Vagina (tissue), 2 donors: ENCODE results near the gene LRRC51. TPM values are rescaled to one million over a fixed set of nuclear protein-coding genes. Genes with fewer than 3 reads are reported as not detected.
A peak's percentile ranks its signal among the peaks of the same experiment; 100 is the strongest.

Experiments used
- DNase-seq, 2 donors: peaks; one replicate each; pipeline ENCODE4 v3.0.0-alpha.2; 2017; ENCODE audit errors: extremely low spot score in 2 of 2
- H3K27ac ChIP-seq: fragments of 200-600 bp; sonication (generic); one replicate; pipeline ENCODE4 v1.5.1; 2019
- H3K27me3 ChIP-seq: fragments of 200-600 bp; sonication (generic); one replicate; pipeline ENCODE4 v1.5.1; 2019
- H3K36me3 ChIP-seq, 2 donors: fragments of 200-600 bp; sonication (generic); one replicate each; pipeline ENCODE4 v1.5.1; 2017 to 2019
- H3K4me1 ChIP-seq: fragments of 200-600 bp; sonication (generic); one replicate; pipeline ENCODE4 v1.5.1; 2019
- H3K4me3 ChIP-seq, 2 donors: fragments of 200-600 bp; sonication (generic); 1 replicate in 1 of 2; 2 replicates in 1 of 2; pipeline ENCODE4 v1.5.1; 2016 to 2019
- H3K9me3 ChIP-seq: fragments of 200-600 bp; sonication (generic); one replicate; pipeline ENCODE4 v1.5.1; 2019
- POLR2A ChIP-seq, 2 donors: fragments of 450-650 bp; IDR thresholded peaks; one replicate each; pipeline ENCODE4 v1.6.1; 2017; ENCODE audit warnings: antibody characterized with exemption in 2 of 2, mild to moderate bottlenecking in 2 of 2, moderate library complexity in 2 of 2
- POLR2AphosphoS5 ChIP-seq, 2 donors: sonication (generic); formaldehyde crosslinking; IDR thresholded peaks; one replicate each; pipeline ENCODE4 v1.9.0; 2017; ENCODE audit warnings: antibody characterized with exemption in 2 of 2, mild to moderate bottlenecking in 2 of 2, low read depth in 1 of 2; ENCODE audit not compliant: insufficient read depth in 1 of 2
- intact Hi-C: fragments of 100-400 bp; cut with DNase I; formaldehyde crosslinking; loops from one replicate; pipeline ENCODE4 v1.15.1; 2023
- total RNA-seq: library from RNA; depleted of rRNA; stranded (reverse); fragments of >200 nt; gene quantifications from one replicate; pipeline ENCODE4 v1.2.3, GENCODE V29; 2016
- TF ChIP-seq, protein P1 (sequence below), 3 experiments: fragments of 450-650 bp in 2 of 3; fragments of 200-600 bp in 1 of 3; sonication (generic) in 1 of 3; IDR thresholded peaks; one replicate each; pipeline ENCODE4 v1.5.1; 2017 to 2019; ENCODE audit warnings: antibody characterized with exemption in 3 of 3, mild to moderate bottlenecking in 2 of 3, moderate library complexity in 2 of 3

LRRC51 gene
- total RNA-seq, 1 donor from 2014 or later = 5.6 TPM

DNA sequence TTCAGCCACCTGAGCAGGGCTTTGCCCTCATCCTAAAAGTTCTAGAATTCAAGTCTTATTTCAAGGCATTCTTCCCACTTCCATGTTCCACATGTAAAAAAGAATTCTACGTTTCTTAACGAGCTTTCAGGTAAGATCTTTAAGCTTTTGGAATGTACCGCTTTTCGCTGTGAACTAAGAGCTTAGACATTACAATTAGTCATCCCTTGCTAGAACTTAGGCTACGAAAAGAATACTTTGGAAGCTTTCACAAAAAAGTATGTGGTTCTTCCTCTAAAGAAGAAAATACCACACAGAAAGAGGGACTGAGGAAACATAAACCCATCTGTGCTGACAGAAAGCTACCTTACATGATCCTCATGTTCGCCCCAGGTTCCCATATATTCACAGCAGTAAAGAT is 2.2 kb upstream of the LRRC51 start:
- intact Hi-C loops = no loop called here
- Histone ChIP-seq H3K27me3 (no peaks in the 10 kb centered on the region), H3K27ac (peak overlapping the region; percentile 91), H3K36me3 (peaks cover 0 to 4% of the 10 kb centered on the region in 2 donors), H3K4me1 (peaks cover 25% of the 10 kb centered on the region), H3K4me3 (no peak overlapping the region), H3K9me3 (no peaks in the 10 kb centered on the region)
- TF ChIP-seq POLR2A (IDR thresholded peaks at IDR 0.05) (no peak), POLR2AphosphoS5 (IDR thresholded peaks at IDR 0.05; ENCODE audit: insufficient read depth in 1 of 2, low read depth in 1 of 2) (no peak)
- TF ChIP-seq, protein P1, sequence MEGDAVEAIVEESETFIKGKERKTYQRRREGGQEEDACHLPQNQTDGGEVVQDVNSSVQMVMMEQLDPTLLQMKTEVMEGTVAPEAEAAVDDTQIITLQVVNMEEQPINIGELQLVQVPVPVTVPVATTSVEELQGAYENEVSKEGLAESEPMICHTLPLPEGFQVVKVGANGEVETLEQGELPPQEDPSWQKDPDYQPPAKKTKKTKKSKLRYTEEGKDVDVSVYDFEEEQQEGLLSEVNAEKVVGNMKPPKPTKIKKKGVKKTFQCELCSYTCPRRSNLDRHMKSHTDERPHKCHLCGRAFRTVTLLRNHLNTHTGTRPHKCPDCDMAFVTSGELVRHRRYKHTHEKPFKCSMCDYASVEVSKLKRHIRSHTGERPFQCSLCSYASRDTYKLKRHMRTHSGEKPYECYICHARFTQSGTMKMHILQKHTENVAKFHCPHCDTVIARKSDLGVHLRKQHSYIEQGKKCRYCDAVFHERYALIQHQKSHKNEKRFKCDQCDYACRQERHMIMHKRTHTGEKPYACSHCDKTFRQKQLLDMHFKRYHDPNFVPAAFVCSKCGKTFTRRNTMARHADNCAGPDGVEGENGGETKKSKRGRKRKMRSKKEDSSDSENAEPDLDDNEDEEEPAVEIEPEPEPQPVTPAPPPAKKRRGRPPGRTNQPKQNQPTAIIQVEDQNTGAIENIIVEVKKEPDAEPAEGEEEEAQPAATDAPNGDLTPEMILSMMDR (IDR thresholded peaks at IDR 0.05) = no peak
- no peak for DNase-seq

DNA sequence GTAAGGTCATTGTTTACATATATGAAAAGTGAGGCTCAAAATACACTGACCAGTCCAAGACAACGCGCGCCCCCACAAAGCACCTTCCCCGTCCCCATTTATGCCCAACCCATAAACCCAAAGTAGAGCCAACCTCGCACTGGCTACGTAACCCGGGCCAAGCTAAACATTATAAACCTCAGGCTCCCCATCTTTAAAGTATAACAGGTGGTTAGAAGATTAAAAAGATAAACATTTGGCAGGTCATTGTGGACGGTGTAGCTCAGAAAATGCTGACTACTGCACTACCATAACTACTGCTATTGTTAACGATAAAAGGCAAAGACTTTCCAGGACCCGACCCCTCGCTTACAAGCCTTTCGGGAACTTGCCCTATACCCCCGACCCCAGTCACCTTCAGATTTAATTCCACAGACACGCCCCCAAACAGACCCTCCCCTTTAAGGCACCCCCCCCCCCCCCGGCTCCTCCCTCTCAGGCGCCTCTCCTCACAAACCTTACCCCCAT is 778 bp upstream of the LRRC51 start:
- H3K27ac ChIP-seq = peak overlapping the region; percentile 91
- H3K36me3 ChIP-seq = peaks cover 0 to 4% of the 10 kb centered on the region in 2 donors
- no peaks in the 10 kb centered on the region for H3K9me3 ChIP-seq
- TF ChIP-seq POLR2AphosphoS5 (IDR thresholded peaks at IDR 0.05; ENCODE audit: insufficient read depth in 1 of 2, low read depth in 1 of 2) (no peak), POLR2A (IDR thresholded peaks at IDR 0.05) (no peak)
- TF ChIP-seq, protein P1 (IDR thresholded peaks at IDR 0.05) = no peak
- H3K4me1 ChIP-seq = peaks cover 30% of the 10 kb centered on the region
- intact Hi-C loops = loop anchor here (2.0 kb wide), 1 partner anchor 39 kb away; no protein-coding TSS in a partner anchor
- peak overlapping the region; percentile 68 to 75 for H3K4me3 ChIP-seq
- DNase-seq = no peak
- no peaks in the 10 kb centered on the region for H3K27me3 ChIP-seq

DNA sequence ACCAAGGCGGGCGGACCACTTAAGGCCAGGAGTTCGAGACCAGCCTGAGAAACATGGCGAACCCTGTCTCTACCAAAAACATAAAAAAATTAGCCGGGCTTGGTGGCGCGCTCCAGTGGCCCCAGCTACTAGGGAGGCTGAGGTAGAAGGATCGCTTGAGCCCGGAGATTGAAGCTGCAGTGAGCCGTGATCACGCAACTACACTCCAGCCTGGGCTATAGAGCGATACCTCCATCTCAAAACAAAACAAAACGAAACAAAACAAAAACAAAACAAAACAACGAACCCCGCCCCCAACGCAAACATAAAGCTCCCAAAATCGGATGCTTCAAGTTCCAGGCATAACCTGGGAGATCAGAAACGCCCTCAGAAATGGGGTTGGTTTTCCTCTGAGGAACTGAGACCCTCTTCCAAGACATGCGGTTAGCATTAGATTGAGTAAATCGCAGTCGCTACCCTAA is 564 bp downstream of the LRRC51 start:
- Histone ChIP-seq H3K36me3 (peaks cover 0 to 1% of the 10 kb centered on the region in 2 donors), H3K4me3 (peak overlapping the region; percentile 68 to 75), H3K4me1 (peaks cover 30% of the 10 kb centered on the region), H3K27ac (peak overlapping the region; percentile 91), H3K27me3 (no peaks in the 10 kb centered on the region), H3K9me3 (no peaks in the 10 kb centered on the region)
- DNase-seq = no peak
- TF ChIP-seq, protein P1 (IDR thresholded peaks at IDR 0.05) = no peak
- no peak for TF ChIP-seq POLR2A (IDR thresholded peaks at IDR 0.05)
- no peak for TF ChIP-seq POLR2AphosphoS5 (IDR thresholded peaks at IDR 0.05; ENCODE audit: insufficient read depth in 1 of 2, low read depth in 1 of 2)
- intact Hi-C loops = loop anchor here (2.0 kb wide), 1 partner anchor 40 kb away; no protein-coding TSS in a partner anchor

DNA sequence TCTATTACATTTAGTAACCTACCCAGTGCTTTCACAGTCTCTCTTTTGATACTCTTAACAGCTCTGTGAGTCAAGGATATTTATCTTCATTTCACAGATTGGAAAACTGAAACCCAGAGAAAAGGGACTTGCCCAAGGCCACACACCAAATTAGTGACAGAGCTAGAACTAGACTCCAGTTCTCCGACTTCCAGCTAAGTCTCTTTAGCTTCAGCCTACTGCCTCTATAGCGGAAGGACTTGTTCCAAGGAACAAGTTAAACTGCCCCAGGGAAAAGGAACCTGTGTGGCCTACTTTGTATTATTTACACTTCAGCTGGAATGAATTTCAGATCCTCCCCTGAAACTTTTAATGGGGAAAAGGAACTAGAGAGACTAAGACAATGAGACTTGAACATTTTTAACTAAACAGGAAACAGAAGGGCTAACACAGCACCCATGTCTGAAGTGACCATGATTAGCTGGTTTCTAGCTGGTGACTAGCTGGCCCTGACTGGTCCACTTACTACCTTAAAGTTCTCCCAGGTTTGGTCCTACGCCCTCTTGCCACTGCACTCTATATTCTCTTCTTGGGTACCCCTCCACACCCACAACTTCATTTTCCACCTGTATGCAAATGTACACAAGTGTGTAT is 1.3 kb downstream of the LRRC51 start:
- TF ChIP-seq POLR2A (IDR thresholded peaks at IDR 0.05) = no peak
- no peak for TF ChIP-seq POLR2AphosphoS5 (IDR thresholded peaks at IDR 0.05; ENCODE audit: insufficient read depth in 1 of 2, low read depth in 1 of 2)
- TF ChIP-seq, protein P1 (IDR thresholded peaks at IDR 0.05) = no peak
- intact Hi-C loops = loop anchor here (2.0 kb wide), 1 partner anchor 41 kb away; no protein-coding TSS in a partner anchor
- H3K9me3 ChIP-seq = no peaks in the 10 kb centered on the region
- no peaks in the 10 kb centered on the region for H3K36me3 ChIP-seq
- H3K27ac ChIP-seq = peak overlapping the region; percentile 91
- no peak for DNase-seq
- H3K4me3 ChIP-seq = no peak overlapping the region
- no peaks in the 10 kb centered on the region for H3K27me3 ChIP-seq
- H3K4me1 ChIP-seq = peaks cover 30% of the 10 kb centered on the region

DNA sequence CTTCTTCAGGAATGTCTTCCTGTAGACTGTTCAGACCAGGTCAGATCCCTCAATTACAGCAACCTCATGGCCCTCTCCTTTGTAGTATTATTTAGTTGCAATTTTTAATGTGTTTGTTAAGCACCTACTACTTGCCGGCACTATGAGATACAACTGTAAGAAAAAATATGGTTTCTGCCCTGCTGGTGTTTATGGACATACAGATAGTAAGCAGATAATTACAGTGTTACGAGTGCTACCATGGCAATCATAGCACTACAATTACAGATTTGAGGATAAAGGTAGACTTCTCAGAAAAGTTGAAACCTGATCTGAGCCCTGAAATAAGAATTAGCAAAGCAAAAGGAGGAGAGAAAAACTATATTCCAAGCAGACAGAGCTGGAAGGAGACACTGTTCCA is 2.8 kb downstream of the LRRC51 start:
- no peaks in the 10 kb centered on the region for H3K36me3 ChIP-seq
- no peaks in the 10 kb centered on the region for H3K27me3 ChIP-seq
- TF ChIP-seq, protein P1 (IDR thresholded peaks at IDR 0.05) = no peak
- no peak for TF ChIP-seq POLR2A (IDR thresholded peaks at IDR 0.05)
- no peak for TF ChIP-seq POLR2AphosphoS5 (IDR thresholded peaks at IDR 0.05; ENCODE audit: insufficient read depth in 1 of 2, low read depth in 1 of 2)
- H3K4me3 ChIP-seq = no peak overlapping the region
- no peak overlapping the region for H3K27ac ChIP-seq
- H3K4me1 ChIP-seq = peaks cover 24% of the 10 kb centered on the region
- H3K9me3 ChIP-seq = no peaks in the 10 kb centered on the region
- no peak for DNase-seq
- intact Hi-C loops = no loop called here
